OCI-LY7 (cell line): ENCODE results near the gene RWDD3. TPM values are rescaled to one million over a fixed set of nuclear protein-coding genes. Genes with fewer than 3 reads are reported as not detected.

Experiments used
- BruUV-seq: library from RNA; stranded (reverse); fragments of 400-500 nt; replicated peaks from 2 replicates; lab custom pipeline; 2021; lab: Mats Ljungman, UMichigan
- CTCF ChIA-PET: fragments of 300-600 bp; sonication (Branson Sonifier 250); formaldehyde crosslinking; loops from one replicate; lab custom pipeline; 2022; ENCODE audit warnings: antibody characterized with exemption; ENCODE audit not compliant: unreplicated experiment; lab: Charles Lee
- POLR2A ChIA-PET: fragments of 300-600 bp; sonication (Branson Sonifier 250); formaldehyde crosslinking; loops from one replicate; lab custom pipeline; 2022; ENCODE audit warnings: antibody characterized with exemption; lab: Charles Lee
- DNase-seq: peaks from one replicate; pipeline ENCODE4 v3.0.0-alpha.2; 2015; ENCODE audit warnings: low spot score
- H2AFZ ChIP-seq: fragments of 200-600 bp; sonication (generic), shearing (Covaris generic); 2 replicates; pipeline ENCODE4 v1.6.1; 2014; ENCODE audit warnings: mild to moderate bottlenecking, antibody characterized with exemption, low read length, moderate library complexity
- H3K27ac ChIP-seq: fragments of 200-600 bp; sonication (generic); 2 replicates; pipeline ENCODE4 v1.5.1; 2014; ENCODE audit warnings: mixed run types, low read depth, mild to moderate bottlenecking, moderate library complexity, low read length, inconsistent platforms; ENCODE audit not compliant: poor library complexity, severe bottlenecking
- H3K36me3 ChIP-seq: fragments of 200-600 bp; sonication (generic); 2 replicates; pipeline ENCODE4 v1.6.1; 2014; ENCODE audit warnings: mild to moderate bottlenecking, antibody characterized with exemption, low read length, moderate library complexity, mixed read lengths; ENCODE audit not compliant: insufficient read depth
- H3K4me1 ChIP-seq: fragments of 200-600 bp; sonication (generic); 2 replicates; pipeline ENCODE4 v1.5.1; 2014; ENCODE audit warnings: mild to moderate bottlenecking, low read length; ENCODE audit not compliant: insufficient read depth, poor library complexity, severe bottlenecking
- H3K4me2 ChIP-seq: fragments of 200-600 bp; sonication (generic); 2 replicates; pipeline ENCODE4 v1.6.1; 2014; ENCODE audit warnings: mild to moderate bottlenecking, low read length
- H3K4me3 ChIP-seq: fragments of 200-600 bp; sonication (generic); 2 replicates; pipeline ENCODE4 v1.5.1; 2014; ENCODE audit warnings: mild to moderate bottlenecking, low read depth, low read length; ENCODE audit not compliant: poor library complexity, severe bottlenecking
- H3K79me2 ChIP-seq: fragments of 200-600 bp; sonication (generic); 2 replicates; pipeline ENCODE4 v1.6.1; 2016; ENCODE audit warnings: low read depth, mild to moderate bottlenecking, low read length, moderate library complexity, mixed read lengths; ENCODE audit not compliant: insufficient read depth
- H3K9me2 ChIP-seq: fragments of 200-600 bp; sonication (generic); 2 replicates; pipeline ENCODE4 v1.6.1; 2016; ENCODE audit warnings: mild to moderate bottlenecking, low read length, mixed read lengths; ENCODE audit not compliant: insufficient read depth
- H3K9me3 ChIP-seq: fragments of 200-600 bp; sonication (generic); 2 replicates; pipeline ENCODE4 v1.6.1; 2014; ENCODE audit warnings: mild to moderate bottlenecking, mixed run types, low read length, mixed read lengths
- H4K20me1 ChIP-seq: fragments of 200-600 bp; sonication (generic); 2 replicates; pipeline ENCODE4 v1.6.1; 2014; ENCODE audit warnings: mild to moderate bottlenecking, antibody characterized with exemption, low read length, moderate library complexity, mixed read lengths; ENCODE audit not compliant: insufficient read depth
- EZH2phosphoT487 ChIP-seq: fragments of 200-600 bp; sonication (generic); IDR thresholded peaks from 2 replicates; pipeline ENCODE4 v1.6.1; 2018; ENCODE audit warnings: low read depth, borderline replicate concordance, mild to moderate bottlenecking, mixed run types, antibody characterized with exemption, low read length, moderate library complexity, mixed read lengths
- intact Hi-C: fragments of 100-400 bp; cut with micrococcal nuclease; formaldehyde crosslinking; loops from one replicate; pipeline ENCODE4 v1.10.0; 2022; ENCODE audit not compliant: unreplicated experiment
- total RNA-seq, 2 experiments: library from RNA; depleted of rRNA in 1 of 2; stranded (reverse); fragments of >200 nt in 1 of 2; shearing (Covaris generic) in 1 of 2; gene quantifications; 2 replicates each; pipeline ENCODE4 v1.2.3, GENCODE V29; 2014 to 2022
- TF ChIP-seq, protein P1 (sequence below): fragments of 200-600 bp; sonication (generic); conservative IDR thresholded peaks from 2 replicates; pipeline ENCODE4 v1.5.1; 2014; ENCODE audit warnings: mild to moderate bottlenecking, antibody characterized with exemption, low read length, moderate library complexity, mixed read lengths

The RWDD3 gene
- total RNA-seq, 2 experiments from 2014 or later: 11.7 to 20.9 TPM

DNA sequence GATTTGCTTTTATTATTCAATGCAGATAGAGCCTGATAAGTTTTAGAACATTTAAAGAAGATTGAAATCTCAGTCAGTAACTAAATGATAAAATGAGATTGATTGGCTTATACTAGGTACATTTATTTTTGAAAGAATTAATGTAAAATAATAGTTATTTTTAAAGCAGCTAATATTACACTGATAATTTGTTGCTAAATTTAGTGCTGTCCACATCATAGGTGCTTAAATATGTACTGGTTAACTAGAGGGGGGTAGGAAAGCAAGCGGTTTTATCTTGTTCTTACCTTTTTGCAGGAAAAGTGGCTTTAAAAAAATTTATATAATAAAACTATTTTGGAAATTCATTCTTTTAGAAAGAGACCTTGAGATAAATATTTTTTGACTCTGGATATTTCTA lies 40.4 kb upstream of the RWDD3 start:
- DNase-seq: no peak
- Histone ChIP-seq H3K79me2 (no peaks in the 10 kb centered on the region), H3K9me3 (no peaks in the 10 kb centered on the region), H3K4me1 (no peaks in the 10 kb centered on the region), H3K4me2 (no peak overlapping the region), H3K27ac (no peak overlapping the region), H3K36me3 (no peaks in the 10 kb centered on the region), H3K9me2 (no peaks in the 10 kb centered on the region), H2AFZ (no peak overlapping the region), H4K20me1 (no peaks in the 10 kb centered on the region), H3K4me3 (no peak overlapping the region)
- intact Hi-C loops: no loop called here
- ChIA-PET POLR2A (no interaction called here), CTCF (no interaction called here)
- TF ChIP-seq EZH2phosphoT487: no peak
- TF ChIP-seq, protein P1, sequence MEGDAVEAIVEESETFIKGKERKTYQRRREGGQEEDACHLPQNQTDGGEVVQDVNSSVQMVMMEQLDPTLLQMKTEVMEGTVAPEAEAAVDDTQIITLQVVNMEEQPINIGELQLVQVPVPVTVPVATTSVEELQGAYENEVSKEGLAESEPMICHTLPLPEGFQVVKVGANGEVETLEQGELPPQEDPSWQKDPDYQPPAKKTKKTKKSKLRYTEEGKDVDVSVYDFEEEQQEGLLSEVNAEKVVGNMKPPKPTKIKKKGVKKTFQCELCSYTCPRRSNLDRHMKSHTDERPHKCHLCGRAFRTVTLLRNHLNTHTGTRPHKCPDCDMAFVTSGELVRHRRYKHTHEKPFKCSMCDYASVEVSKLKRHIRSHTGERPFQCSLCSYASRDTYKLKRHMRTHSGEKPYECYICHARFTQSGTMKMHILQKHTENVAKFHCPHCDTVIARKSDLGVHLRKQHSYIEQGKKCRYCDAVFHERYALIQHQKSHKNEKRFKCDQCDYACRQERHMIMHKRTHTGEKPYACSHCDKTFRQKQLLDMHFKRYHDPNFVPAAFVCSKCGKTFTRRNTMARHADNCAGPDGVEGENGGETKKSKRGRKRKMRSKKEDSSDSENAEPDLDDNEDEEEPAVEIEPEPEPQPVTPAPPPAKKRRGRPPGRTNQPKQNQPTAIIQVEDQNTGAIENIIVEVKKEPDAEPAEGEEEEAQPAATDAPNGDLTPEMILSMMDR: no peak
- no TSS peak for BruUV-seq

DNA sequence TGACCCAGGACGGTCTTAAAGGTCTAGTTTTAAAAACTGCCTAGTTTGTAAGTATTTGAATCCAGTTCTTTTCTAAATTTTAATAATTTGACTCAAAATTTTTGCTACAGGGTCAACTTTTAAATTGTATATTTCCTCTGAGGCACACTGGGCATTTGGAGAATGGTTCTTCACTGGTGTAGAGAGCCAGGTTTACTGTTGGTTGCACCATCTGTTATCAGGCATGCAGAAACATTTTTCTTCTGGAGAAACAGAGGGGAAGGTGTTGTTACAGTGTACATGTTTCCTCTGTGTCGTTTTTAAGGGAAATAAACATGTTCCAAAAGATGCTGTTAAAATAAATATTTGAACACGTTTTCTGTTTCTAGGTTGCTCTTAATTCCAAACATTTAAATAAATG lies 39.0 kb upstream of the RWDD3 start:
- H3K9me3 ChIP-seq: no peaks in the 10 kb centered on the region
- H3K4me2 ChIP-seq: no peak overlapping the region
- DNase-seq: no peak
- H2AFZ ChIP-seq: no peak overlapping the region
- intact Hi-C loops: no loop called here
- BruUV-seq: no TSS peak
- H3K36me3 ChIP-seq: no peaks in the 10 kb centered on the region
- ChIA-PET CTCF (no interaction called here), POLR2A (interaction anchor here (0.9 kb wide), 1 partner anchor 18 kb away, joined by 3 read pairs; no protein-coding TSS in a partner anchor)
- no peaks in the 10 kb centered on the region for H3K79me2 ChIP-seq
- H4K20me1 ChIP-seq: no peaks in the 10 kb centered on the region
- H3K27ac ChIP-seq: no peak overlapping the region
- H3K4me3 ChIP-seq: no peak overlapping the region
- H3K9me2 ChIP-seq: no peaks in the 10 kb centered on the region
- no peak for TF ChIP-seq EZH2phosphoT487
- TF ChIP-seq, protein P1: no peak
- no peaks in the 10 kb centered on the region for H3K4me1 ChIP-seq

DNA sequence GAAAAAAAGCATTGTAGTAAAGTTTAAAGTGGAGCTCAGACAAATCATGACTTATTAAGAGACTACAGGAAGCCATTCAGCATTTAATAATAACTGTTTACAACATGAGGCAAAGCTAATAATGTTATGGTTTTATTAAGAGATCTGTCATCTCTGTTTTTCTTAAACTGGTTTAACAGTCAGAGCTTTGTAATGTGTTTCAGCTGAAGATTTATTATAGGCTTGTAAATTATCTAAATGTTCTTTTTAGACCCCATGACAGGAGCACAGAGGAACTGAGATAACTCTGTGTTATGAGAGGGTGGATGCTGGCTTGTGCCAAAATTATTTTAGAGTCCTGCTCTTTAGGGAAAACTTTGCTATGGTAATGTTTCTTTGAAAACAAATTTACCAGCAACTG lies 38.0 kb upstream of the RWDD3 start:
- no peak for DNase-seq
- BruUV-seq: no TSS peak
- CTCF ChIA-PET: no interaction called here

More for the DNA sequence above, 38.0 kb upstream of the RWDD3 start:
- Histone ChIP-seq H3K9me2 (no peaks in the 10 kb centered on the region), H3K4me1 (no peaks in the 10 kb centered on the region), H3K9me3 (no peaks in the 10 kb centered on the region), H3K36me3 (no peaks in the 10 kb centered on the region), H4K20me1 (no peaks in the 10 kb centered on the region), H3K4me2 (no peak overlapping the region), H3K4me3 (no peak overlapping the region), H2AFZ (no peak overlapping the region), H3K79me2 (no peaks in the 10 kb centered on the region), H3K27ac (no peak overlapping the region)
- TF ChIP-seq, protein P1: no peak
- no peak for TF ChIP-seq EZH2phosphoT487
- POLR2A ChIA-PET: no interaction called here
- intact Hi-C loops: no loop called here
